GM06990 (cell line): Measurements from ENCODE around the gene GCGR.

Experiments used
- DNase-seq: peaks from one replicate; pipeline ENCODE4 v3.0.0-alpha.2; 2011; ENCODE audit not compliant: insufficient read length; ENCODE audit errors: extremely low read depth
- H3K27me3 ChIP-seq: replicated peaks from 2 replicates; pipeline ENCODE4 v1.6.0; 2011; ENCODE audit warnings: low read length; ENCODE audit not compliant: control insufficient read depth, insufficient read depth
- H3K36me3 ChIP-seq: 2 replicates; pipeline ENCODE4 v1.5.1; 2011; ENCODE audit warnings: low read length; ENCODE audit not compliant: control insufficient read depth, insufficient read depth
- H3K4me3 ChIP-seq: replicated peaks from 2 replicates; pipeline ENCODE4 v1.5.1; 2011; ENCODE audit warnings: low read depth, mild to moderate bottlenecking, control low read depth, low read length
- TF ChIP-seq, protein P1 (sequence below): IDR thresholded peaks from 2 replicates; pipeline ENCODE4 v1.5.1; 2011; ENCODE audit warnings: low read length, control low read depth, mild to moderate bottlenecking, inconsistent platforms; ENCODE audit not compliant: insufficient read depth, poor library complexity, severe bottlenecking

Gene GCGR

DNA sequence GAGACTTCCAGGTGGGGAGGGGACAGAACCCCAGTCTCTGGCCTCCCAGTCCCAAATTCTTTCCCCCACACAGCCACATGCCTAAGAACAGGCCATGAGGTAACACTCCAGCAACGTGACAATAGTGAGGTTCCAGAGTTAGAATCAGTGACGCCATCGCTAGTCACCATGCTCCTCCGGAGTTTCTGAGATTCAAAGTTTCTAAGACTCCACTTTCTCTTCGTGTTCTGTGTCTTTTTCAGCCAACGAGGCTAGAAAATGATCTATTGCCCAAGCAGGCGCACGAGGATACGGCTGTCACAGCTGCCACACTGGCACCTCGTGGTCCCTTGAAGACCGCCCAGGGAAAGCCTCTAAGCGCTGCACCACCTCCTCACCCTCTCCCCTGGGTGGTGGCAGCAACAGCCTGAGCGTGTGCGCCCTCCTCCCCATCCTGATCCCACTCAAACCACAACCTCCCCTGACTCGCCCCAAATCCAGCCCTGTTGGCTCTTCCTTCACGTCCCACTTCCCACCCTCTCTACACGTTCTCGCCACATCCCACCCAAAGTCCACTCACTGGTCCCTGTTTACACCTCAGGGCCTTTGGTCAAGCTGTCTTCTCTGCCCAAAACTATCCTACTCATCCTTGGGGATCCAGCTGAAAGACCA is 28.1 kb downstream of the GCGR start:
- H3K27me3 ChIP-seq, result no peaks in the 10 kb centered on the region
- no peaks in the 10 kb centered on the region; the same call in 1 of the 2 replicates for H3K36me3 ChIP-seq
- DNase-seq, result peak; percentile 48
- peak overlapping the region; percentile 79 for H3K4me3 ChIP-seq
- TF ChIP-seq, protein P1, sequence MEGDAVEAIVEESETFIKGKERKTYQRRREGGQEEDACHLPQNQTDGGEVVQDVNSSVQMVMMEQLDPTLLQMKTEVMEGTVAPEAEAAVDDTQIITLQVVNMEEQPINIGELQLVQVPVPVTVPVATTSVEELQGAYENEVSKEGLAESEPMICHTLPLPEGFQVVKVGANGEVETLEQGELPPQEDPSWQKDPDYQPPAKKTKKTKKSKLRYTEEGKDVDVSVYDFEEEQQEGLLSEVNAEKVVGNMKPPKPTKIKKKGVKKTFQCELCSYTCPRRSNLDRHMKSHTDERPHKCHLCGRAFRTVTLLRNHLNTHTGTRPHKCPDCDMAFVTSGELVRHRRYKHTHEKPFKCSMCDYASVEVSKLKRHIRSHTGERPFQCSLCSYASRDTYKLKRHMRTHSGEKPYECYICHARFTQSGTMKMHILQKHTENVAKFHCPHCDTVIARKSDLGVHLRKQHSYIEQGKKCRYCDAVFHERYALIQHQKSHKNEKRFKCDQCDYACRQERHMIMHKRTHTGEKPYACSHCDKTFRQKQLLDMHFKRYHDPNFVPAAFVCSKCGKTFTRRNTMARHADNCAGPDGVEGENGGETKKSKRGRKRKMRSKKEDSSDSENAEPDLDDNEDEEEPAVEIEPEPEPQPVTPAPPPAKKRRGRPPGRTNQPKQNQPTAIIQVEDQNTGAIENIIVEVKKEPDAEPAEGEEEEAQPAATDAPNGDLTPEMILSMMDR, result peak; percentile 3

DNA sequence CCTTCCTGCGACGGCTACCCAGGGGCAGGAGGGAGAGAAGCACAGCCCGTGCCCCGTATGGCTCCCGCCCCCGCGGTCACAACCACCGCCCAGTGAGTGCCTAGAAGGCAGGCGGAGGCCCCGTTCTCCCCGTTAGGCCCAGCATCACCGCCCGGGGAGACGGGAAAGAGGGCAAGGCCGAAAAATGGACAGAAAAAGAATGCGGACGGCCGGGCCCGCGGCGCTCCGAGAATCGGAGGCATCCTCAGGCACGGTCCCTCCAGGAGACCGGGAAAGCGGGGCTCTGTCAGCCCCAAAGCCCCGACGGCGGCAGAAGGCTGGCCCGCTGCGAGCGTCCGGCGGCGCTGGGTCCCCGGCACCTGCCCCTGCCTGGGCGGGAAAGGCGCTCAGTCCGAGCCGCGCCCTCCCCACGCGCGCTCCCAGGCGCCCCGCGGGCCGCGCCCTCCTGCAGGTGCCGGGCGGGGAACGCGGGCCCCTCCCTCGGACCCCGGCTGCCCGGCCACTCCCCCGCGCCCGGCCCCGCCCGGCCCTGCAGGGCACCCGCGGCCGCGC is 28.7 kb downstream of the GCGR start:
- Histone ChIP-seq H3K36me3 (no peaks in the 10 kb centered on the region; the same call in 1 of the 2 replicates), H3K4me3 (peak overlapping the region; percentile 79), H3K27me3 (no peaks in the 10 kb centered on the region)
- TF ChIP-seq, protein P1, result no peak
- no peak for DNase-seq

DNA sequence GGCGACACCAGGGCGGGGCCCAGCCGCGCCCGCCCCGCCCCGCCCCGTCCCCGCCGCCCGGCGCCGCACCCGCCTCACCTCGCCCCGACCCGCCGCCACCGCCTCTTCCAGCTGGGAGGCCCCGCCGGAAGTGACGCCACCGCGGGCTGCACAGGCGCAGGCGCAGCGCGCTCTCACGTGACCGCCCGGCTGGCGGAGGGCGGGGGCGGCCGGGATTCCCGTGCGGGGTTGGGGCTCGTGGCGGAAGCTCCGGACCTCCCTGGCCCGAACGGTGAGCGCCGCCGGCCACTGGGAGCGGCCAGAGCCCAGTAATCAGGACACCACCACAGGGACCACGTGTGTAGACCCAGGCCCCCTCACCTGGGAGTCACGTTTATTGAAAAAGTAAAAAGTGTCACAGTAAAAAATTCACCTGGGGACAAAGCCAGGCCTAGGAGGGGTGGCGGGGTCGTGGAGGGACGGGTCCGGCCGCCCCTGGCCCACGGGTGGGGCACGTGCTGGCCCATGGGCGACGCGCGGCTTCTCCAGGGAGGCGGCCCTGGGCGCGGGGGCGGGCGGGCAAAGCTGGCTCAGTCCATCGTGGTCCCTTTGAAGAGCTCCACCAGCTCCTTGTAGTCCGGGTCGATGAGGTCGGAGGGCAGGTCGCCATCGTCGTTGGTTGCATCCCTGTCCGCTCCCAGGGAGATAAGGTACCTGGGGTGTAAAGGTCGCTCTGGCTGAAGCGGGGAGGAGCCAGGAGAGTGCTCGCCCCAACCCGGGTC is 29.4 kb downstream of the GCGR start, which contains the start of gene MCRIP1:
TSS of gene MCRIP1 (minus strand) at position 132 of the 761 bp plus-strand sequence. CDS start 8,785 bp downstream, outside the sequence.
- TF ChIP-seq, protein P1, result no peak
- peak within 1 kb of the TSS; percentile 79 for H3K4me3 ChIP-seq
- no peaks in the 10 kb centered on the region; the same call in 1 of the 2 replicates for H3K36me3 ChIP-seq
- H3K27me3 ChIP-seq, result no peaks in the 10 kb centered on the region
- DNase-seq, result peak; percentile 95

DNA sequence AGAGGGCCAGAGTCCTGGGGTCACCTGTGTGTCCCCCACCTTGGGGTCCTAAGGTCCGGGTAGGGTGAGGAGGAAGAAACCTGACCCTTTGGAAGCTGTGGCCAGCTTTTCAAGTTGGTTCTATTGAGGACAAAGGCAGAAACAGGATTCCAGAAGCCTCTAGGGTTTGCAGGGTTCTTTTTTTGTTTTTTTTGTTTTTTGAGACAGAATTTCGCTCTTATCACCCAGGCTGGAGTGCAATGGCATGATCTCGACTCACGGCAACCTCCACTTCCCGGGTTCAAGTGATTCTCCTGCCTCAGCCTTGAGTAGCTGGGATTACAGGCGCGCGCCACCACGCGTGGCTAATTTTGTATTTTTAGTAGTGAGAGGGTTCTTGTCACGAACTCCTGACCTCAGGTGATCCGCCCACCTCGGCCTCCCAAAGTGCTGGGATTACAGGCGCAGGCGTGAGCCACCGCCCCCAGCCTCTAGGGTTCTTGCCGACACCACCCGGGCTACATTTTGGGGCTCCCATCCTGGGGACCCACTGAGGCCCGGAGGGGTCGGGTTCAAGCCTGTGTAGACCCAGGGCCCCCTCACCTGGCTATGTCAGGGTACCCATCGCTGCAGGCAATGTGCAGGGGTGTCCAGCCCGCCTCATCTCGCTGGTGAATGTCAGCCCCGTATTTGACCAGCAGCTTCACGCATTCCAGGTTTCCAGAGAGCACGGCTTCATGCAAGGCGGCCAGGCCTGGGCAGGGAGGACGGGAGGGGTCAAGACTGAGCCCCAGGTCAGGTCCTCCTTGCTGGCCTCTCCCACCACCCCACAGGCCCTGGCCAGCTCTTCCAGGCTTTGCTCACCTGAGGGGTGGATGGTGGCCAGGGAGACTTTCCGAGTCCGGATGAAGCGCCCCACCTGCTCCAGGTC is 30.2 kb downstream of the GCGR start:
- no peak for DNase-seq
- TF ChIP-seq, protein P1, result no peak
- Histone ChIP-seq H3K4me3 (peak overlapping the region; percentile 78), H3K27me3 (no peaks in the 10 kb centered on the region), H3K36me3 (no peaks in the 10 kb centered on the region; the same call in 1 of the 2 replicates)

DNA sequence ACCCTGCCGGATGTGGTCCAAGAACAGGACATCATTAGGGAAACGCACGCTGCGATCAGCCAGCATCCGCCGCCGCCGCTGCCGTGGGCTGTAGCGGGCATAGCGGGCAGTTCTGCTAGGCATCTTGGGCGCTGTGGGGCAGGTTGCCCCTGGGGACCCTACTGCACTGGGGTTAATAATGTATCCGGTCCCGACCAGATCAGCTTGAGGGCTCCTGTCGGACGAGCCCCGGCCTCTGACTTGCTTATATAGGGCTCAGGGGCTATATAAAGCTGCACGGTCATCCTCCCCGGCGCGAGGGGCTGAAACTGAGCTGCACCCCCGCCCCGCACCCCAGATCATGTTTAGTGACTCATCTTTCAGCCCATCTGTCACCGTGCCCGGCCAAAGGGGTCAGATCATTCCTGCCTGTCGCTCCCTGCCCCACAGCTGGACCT is 30.9 kb downstream of the GCGR start, which contains the start of gene PPP1R27:
TSS of gene PPP1R27 (minus strand) at position 220 of the 437 bp plus-strand sequence. CDS start at position 123, 97 bp downstream.
- Histone ChIP-seq H3K4me3 (peak within 1 kb of the TSS; percentile 78), H3K27me3 (no peaks in the 10 kb centered on the region), H3K36me3 (no peaks in the 10 kb centered on the region; the same call in 1 of the 2 replicates)
- no peak for DNase-seq
- TF ChIP-seq, protein P1, result no peak
